Endothelial cell of umbilical vein (primary cell): Measurements from ENCODE around the gene PSMB5.

Experiments
- CTCF ChIP-seq, 2 donors: IDR thresholded peaks; 1 replicate in 1 of 2; 2 replicates in 1 of 2; pipeline ENCODE4 v1.5.1; 2011; ENCODE audit warnings: low read length in 2 of 2, mild to moderate bottlenecking in 2 of 2, moderate library complexity in 2 of 2, control low read depth in 1 of 2, inconsistent platforms in 1 of 2, low read depth in 1 of 2; ENCODE audit not compliant: insufficient read depth in 1 of 2; ENCODE audit errors: extremely low read depth in 1 of 2
- EZH2 ChIP-seq: IDR thresholded peaks from 2 replicates; pipeline ENCODE4 v1.6.1; 2012; ENCODE audit warnings: borderline replicate concordance, low read depth, mild to moderate bottlenecking, moderate library complexity, low read length, inconsistent platforms; ENCODE audit not compliant: severe bottlenecking
- GATA2 ChIP-seq: IDR thresholded peaks from 2 replicates; pipeline ENCODE4 v1.7.0; 2011; ENCODE audit warnings: low read depth, mild to moderate bottlenecking, moderate library complexity, mixed read lengths, low read length; ENCODE audit not compliant: insufficient read length, insufficient read depth
- MYC ChIP-seq: IDR thresholded peaks from one replicate; pipeline ENCODE4 v1.6.1; 2011; ENCODE audit warnings: mild to moderate bottlenecking, low read depth, low read length
- POLR2A ChIP-seq: IDR thresholded peaks from 2 replicates; pipeline ENCODE4 v1.6.1; 2012; ENCODE audit warnings: low read depth, mild to moderate bottlenecking, control low read depth, low read length
- POLR2AphosphoS5 ChIP-seq: IDR thresholded peaks from 2 replicates; pipeline ENCODE4 v1.6.1; 2012; ENCODE audit warnings: low read depth, mild to moderate bottlenecking, control low read depth, low read length, moderate library complexity; ENCODE audit not compliant: insufficient read depth
- TF ChIP-seq, protein P1 (sequence below): IDR thresholded peaks from 2 replicates; pipeline ENCODE4 v1.6.1; 2011; ENCODE audit not compliant: insufficient read depth, insufficient read length

- TF ChIP-seq CTCF (IDR thresholded peaks at IDR 0.05; ENCODE audit: extremely low read depth in 1 of 2, insufficient read depth in 1 of 2, low read depth in 1 of 2, low read length in 2 of 2) (no peak), POLR2AphosphoS5 (no peak), GATA2 (no peak), POLR2A (no peak), EZH2 (no peak), MYC (no peak)
- TF ChIP-seq, protein P1, sequence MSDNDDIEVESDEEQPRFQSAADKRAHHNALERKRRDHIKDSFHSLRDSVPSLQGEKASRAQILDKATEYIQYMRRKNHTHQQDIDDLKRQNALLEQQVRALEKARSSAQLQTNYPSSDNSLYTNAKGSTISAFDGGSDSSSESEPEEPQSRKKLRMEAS = no peak
These were observed 13.3 kb upstream of the PSMB5 start for GRCh38 chr14:23047751-23048693.
